Thyroid gland (tissue), 4 donors: ENCODE data around the gene NXN. TPM values are rescaled to one million over a fixed set of nuclear protein-coding genes. Genes with fewer than 3 reads are reported as not detected.

Source experiments
- DNase-seq, 2 donors: peaks; one replicate each; pipeline ENCODE4 v3.0.0-alpha.2; 2019
- H3K27ac ChIP-seq, 3 donors: fragments of 200-600 bp; sonication (generic); 1 replicate in 2 of 3; 2 replicates in 1 of 3; pipeline ENCODE4 v1.5.1; 2016 to 2019; ENCODE audit warnings: mild to moderate bottlenecking in 1 of 3, moderate library complexity in 1 of 3
- H3K27me3 ChIP-seq: fragments of 200-600 bp; sonication (generic); one replicate; pipeline ENCODE4 v1.5.1; 2019
- H3K36me3 ChIP-seq, 2 donors: fragments of 200-600 bp; sonication (generic); one replicate each; pipeline ENCODE4 v1.5.1; 2016 to 2019
- H3K4me1 ChIP-seq, 2 donors: fragments of 200-600 bp; sonication (generic); one replicate each; pipeline ENCODE4 v1.5.1; 2017 to 2019
- H3K4me3 ChIP-seq, 3 donors: fragments of 200-600 bp; sonication (generic); replicated peaks in 1 of 3; 1 replicate in 2 of 3; 2 replicates in 1 of 3; pipeline ENCODE4 v1.5.1; 2016; ENCODE audit warnings: mild to moderate bottlenecking in 1 of 3
- H3K9me3 ChIP-seq: fragments of 200-600 bp; sonication (generic); one replicate; pipeline ENCODE4 v1.5.1; 2017
- POLR2A ChIP-seq, 2 donors: fragments of 450-650 bp; IDR thresholded peaks; one replicate each; pipeline ENCODE4 v1.6.1; 2017; ENCODE audit warnings: antibody characterized with exemption in 2 of 2, mild to moderate bottlenecking in 2 of 2, moderate library complexity in 1 of 2
- WGBS, 2 donors: methylation state at CpG; one replicate each; pipeline ENCODE4 v1.1.5; 2017; 5-methylcytosine and 5-hydroxymethylcytosine counted together
- intact Hi-C: fragments of 100-400 bp; cut with DNase I; formaldehyde crosslinking; loops from one replicate; pipeline ENCODE4 v1.15.1; 2023
- total RNA-seq, 4 donors: library from RNA; depleted of rRNA; stranded (reverse); fragments of >200 nt; gene quantifications; one replicate each; pipeline ENCODE4 v1.2.3, GENCODE V29; 2016
- TF ChIP-seq, protein P1 (sequence below), 6 experiments: fragments of 200-600 bp in 3 of 6; fragments of 450-650 bp in 3 of 6; sonication (generic) in 3 of 6; IDR thresholded peaks; one replicate each; pipeline ENCODE4 v1.5.1; 2016 to 2019; ENCODE audit warnings: antibody characterized with exemption in 6 of 6, mild to moderate bottlenecking in 2 of 6, inconsistent platforms in 1 of 6, moderate library complexity in 1 of 6

Gene NXN
- total RNA-seq, 4 donors from 2014 or later = 14.5 to 18.3 (median 17.2) TPM

DNA sequence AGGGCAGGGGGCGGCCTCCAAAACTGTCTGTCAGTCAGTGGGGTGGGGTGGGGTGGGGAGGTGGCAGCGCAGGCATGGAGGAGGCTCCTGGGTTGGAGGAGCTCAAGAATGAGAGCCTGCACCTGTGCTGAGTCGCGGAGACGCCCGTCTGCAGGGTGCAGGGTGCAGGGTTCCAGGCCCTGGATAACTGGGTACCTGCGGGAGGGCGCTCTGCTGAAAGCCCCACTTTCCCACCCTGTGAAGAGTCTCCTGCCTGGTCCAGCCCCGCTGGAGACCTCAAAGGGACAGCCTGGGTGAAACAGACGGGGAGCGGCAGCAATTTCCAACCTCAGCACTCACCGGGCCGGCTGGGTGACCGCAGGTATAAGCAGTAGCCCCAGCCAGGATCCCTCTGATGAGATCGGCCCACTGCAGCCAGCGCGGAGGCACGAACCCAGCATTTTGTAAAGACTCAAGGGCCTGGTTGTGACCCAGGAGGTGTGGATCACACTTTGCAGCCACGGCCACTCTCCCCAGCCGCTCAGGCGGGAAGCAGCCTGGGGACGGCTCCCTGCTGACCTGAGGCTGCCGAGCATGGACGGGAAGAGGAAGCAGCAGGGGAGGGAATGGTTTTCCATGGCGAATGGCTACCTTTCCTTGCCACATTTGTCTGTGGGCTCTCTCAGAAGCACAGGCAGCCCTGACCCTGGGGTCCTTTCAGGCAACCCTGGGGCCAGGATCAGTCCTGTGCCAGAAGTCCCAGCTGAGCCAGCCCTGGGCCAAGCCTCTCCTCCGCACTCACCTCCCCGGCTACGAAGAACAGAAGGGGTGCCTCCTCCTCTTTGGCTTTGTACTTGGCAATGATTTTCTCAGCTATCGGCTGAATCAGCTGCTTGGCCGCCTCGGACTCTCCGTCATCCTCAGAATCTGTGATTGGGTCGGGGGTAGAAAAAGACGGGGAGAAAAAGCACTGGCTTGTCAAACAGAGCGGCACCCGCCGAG is 176.4 kb downstream of the NXN start:
- Histone ChIP-seq H3K27ac (no peak overlapping the region), H3K9me3 (no peaks in the 10 kb centered on the region), H3K4me3 (no peak overlapping the region), H3K36me3 (no peaks in the 10 kb centered on the region), H3K4me1 (no peaks in the 10 kb centered on the region), H3K27me3 (no peaks in the 10 kb centered on the region)
- 93 to 95% methylated on average over 25 to 35 of the region's 37 CpGs for WGBS, 2 donors
- no peak for DNase-seq
- TF ChIP-seq POLR2A (IDR thresholded peaks at IDR 0.05) = no peak
- TF ChIP-seq, protein P1, sequence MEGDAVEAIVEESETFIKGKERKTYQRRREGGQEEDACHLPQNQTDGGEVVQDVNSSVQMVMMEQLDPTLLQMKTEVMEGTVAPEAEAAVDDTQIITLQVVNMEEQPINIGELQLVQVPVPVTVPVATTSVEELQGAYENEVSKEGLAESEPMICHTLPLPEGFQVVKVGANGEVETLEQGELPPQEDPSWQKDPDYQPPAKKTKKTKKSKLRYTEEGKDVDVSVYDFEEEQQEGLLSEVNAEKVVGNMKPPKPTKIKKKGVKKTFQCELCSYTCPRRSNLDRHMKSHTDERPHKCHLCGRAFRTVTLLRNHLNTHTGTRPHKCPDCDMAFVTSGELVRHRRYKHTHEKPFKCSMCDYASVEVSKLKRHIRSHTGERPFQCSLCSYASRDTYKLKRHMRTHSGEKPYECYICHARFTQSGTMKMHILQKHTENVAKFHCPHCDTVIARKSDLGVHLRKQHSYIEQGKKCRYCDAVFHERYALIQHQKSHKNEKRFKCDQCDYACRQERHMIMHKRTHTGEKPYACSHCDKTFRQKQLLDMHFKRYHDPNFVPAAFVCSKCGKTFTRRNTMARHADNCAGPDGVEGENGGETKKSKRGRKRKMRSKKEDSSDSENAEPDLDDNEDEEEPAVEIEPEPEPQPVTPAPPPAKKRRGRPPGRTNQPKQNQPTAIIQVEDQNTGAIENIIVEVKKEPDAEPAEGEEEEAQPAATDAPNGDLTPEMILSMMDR (IDR thresholded peaks at IDR 0.05) = no peak
- intact Hi-C loops = loop anchor here (10.0 kb wide), 1 partner anchor 72 kb away; no protein-coding TSS in a partner anchor

DNA sequence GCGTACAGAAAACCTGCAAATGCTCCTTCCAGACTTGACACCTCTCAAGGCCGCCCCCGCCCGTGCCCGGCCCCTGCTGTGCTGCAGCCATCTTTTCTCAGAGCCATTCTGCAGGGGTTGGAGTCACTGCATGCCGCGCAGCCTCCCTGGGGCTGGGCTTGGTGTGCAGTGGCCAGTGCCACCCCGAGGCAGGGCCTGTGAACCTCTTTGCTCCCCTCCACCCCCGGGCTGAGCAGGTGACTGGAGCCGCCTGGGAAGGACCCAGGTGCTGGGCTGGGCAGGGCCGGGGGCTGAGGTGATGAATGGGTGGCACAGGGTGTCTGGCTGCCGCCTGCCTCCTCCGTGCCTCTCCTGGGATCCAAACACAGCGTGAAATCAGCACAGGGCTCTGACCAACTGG is 177.1 kb downstream of the NXN start:
- H3K36me3 ChIP-seq = no peaks in the 10 kb centered on the region
- no peaks in the 10 kb centered on the region for H3K9me3 ChIP-seq
- no peak overlapping the region for H3K27ac ChIP-seq
- 95 to 99% methylated on average over 8 to 12 of the region's 14 CpGs for WGBS, 2 donors
- TF ChIP-seq, protein P1 (IDR thresholded peaks at IDR 0.05) = no peak
- TF ChIP-seq POLR2A (IDR thresholded peaks at IDR 0.05) = no peak
- no peaks in the 10 kb centered on the region for H3K27me3 ChIP-seq
- no peak for DNase-seq
- no peaks in the 10 kb centered on the region for H3K4me1 ChIP-seq
- no peak overlapping the region for H3K4me3 ChIP-seq
- intact Hi-C loops = loop anchor here (10.0 kb wide), 1 partner anchor 72 kb away; no protein-coding TSS in a partner anchor

DNA sequence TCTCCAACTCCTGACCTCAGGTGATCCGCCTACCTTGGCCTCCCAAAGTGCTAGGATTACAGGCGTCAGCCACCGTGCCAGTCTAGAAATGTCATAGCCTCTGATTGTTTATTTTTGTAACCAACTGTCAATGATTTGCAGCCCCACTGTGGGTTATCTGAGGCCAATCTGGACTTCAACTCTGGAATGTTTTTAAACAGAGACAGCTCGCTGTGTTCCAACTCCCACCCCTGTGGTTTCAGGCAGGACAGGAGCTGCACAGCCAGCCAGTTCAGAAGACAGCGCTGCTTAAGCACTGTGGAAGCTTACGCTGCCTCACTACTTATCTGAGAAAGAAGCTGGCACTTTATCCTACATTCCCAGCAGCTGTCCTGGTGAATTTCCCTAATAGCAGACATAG is 177.9 kb downstream of the NXN start:
- no peaks in the 10 kb centered on the region for H3K36me3 ChIP-seq
- intact Hi-C loops = loop anchor here (10.0 kb wide), 1 partner anchor 73 kb away; no protein-coding TSS in a partner anchor
- no peaks in the 10 kb centered on the region for H3K4me1 ChIP-seq
- no peak for DNase-seq
- no peaks in the 10 kb centered on the region for H3K9me3 ChIP-seq
- TF ChIP-seq, protein P1 (IDR thresholded peaks at IDR 0.05) = no peak
- no peak for TF ChIP-seq POLR2A (IDR thresholded peaks at IDR 0.05)
- no peaks in the 10 kb centered on the region for H3K27me3 ChIP-seq
- H3K27ac ChIP-seq = no peak overlapping the region
- 79 to 95% methylated on average over 5 to 6 of the region's 6 CpGs for WGBS, 2 donors
- H3K4me3 ChIP-seq = no peak overlapping the region

DNA sequence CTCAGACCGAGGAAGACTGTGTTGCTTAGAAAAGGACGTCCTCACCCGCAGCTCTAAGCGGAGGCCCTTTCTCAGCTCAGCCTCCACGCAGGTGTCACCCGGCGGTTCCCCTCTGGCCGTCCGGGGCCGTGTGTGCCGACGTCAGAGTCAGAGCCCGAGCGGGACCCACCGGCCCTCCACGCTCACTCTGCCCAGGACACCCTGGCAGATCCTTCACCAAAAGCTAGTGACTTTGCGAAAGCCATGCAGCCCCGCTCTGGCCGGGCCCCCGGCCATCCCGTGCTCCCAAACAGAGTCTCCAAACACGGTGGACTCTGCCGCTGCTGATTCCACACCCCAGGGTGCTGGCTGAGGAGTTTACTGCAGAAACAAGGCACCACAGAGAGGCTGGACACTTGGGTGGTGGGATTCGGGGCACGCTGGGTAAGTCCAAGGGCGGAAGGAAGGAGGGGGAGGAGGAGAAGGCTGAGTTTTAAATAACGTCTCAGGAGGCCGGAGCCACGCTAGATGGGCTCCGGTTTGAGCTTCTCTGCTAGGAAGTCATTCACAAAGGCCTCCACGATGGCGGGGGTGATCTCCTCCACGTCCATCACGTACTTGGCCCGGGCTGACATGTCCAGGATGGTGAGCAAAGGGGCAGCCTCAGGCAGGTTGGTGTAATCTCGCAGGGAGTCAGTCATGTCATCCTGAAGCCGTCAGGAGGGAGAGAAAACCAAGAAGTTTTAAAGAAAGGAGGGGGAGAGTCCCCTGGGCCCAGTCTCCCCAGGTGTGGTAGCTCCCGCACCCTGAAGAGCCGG is 178.9 kb downstream of the NXN start:
- no peak for DNase-seq
- Histone ChIP-seq H3K4me1 (peaks cover 0 to 2% of the 10 kb centered on the region in 2 donors), H3K4me3 (no peak overlapping the region), H3K9me3 (no peaks in the 10 kb centered on the region), H3K36me3 (no peaks in the 10 kb centered on the region), H3K27me3 (no peaks in the 10 kb centered on the region), H3K27ac (no peak overlapping the region)
- intact Hi-C loops = loop anchor here (10.0 kb wide), 1 partner anchor 74 kb away; no protein-coding TSS in a partner anchor
- 88 to 93% methylated on average over 29 to 38 of the region's 39 CpGs for WGBS, 2 donors
- no peak for TF ChIP-seq POLR2A (IDR thresholded peaks at IDR 0.05)
- TF ChIP-seq, protein P1 (IDR thresholded peaks at IDR 0.05) = no peak
